HG02840 (cell line): ENCODE data around the gene NAP1L4.
"Not testable (repeated sequence)": the region's sequence is repeated elsewhere in the genome, so short reads cannot be mapped to it uniquely, and the experiment has no call there.

Experiments
- ATAC-seq: cut with Tn5 transposase; IDR thresholded peaks from one replicate; pipeline ENCODE4 v1.9.1; 2021; ENCODE audit warnings: mild to moderate bottlenecking, moderate library complexity, moderate number of reproducible peaks; ENCODE audit not compliant: unreplicated experiment, low FRiP score

NAP1L4 gene

GRCh38 chr11:2940147-2940920 lies 51.8 kb downstream of the NAP1L4 start:
- no peak for ATAC-seq

DNA sequence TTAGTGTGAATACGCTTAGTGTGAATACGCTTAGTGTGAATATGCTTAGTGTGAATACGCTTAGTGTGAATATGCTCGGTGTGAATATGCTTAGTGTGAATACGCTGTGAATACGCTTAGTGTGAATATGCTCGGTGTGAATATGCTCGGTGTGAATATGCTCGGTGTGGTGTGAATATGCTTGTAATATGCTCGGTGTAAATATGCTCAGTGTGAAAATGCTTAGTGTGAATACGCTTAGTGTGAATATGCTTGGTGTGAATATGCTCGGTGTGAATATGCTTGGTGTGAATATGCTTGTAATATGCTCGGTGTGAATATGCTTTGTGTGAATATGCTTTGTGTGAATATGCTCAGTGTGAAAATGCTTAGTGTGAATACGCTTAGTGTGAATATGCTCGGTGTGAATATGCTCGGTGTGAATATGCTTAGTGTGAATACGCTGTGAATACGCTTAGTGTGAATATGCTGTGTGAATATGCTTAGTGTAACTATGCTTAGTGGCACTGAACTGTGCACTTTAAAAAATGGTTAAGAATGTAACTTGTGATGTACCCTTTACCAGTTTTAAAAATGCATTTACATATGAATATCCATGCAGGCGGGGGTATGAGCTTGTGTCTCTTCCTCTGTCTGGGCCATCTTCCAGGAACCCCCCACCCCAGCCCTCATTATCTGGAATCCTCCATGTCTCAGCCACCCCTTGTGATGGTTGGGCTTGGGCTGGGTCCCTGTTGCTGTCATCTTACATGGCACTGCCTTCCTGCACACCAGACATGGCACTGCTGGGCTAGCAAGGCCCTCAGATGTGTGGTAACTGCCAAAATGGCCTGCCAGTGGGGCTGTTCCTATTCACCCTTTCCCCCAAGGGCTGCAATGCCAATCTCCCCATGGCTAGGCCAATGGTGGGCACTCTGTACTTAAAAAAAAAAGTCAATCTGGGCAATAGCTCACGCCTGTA lies 53.4 kb downstream of the NAP1L4 start:
- ATAC-seq, result not testable (repeated sequence)

DNA sequence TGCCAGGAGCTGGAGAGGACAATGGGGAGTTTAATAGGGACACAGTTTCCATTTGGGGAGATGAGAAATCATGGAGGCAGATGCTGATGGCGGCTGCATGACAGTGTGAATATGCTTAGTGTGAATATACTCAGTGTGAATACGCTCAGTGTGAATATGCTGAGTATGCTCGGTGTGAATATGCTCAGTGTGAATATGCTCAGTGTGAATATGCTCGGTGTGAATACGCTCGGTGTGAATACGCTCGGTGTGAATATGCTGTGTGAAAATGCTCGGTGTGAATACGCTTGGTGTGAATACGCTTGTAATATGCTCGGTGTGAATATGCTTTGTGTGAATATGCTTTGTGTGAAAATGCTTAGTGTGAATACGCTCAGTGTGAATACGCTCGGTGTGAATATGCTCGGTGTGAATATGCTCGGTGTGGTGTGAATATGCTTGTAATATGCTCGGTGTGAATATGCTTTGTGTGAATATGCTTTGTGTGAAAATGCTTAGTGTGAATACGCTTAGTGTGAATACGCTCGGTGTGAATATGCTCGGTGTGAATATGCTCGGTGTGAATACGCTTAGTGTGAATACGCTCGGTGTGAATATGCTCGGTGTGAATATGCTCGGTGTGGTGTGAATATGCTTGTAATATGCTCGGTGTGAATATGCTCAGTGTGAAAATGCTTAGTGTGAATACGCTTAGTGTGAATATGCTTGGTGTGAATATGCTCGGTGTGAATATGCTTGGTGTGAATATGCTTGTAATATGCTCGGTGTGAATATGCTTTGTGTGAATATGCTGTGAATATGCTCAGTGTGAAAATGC lies 54.3 kb downstream of the NAP1L4 start:
- not testable (repeated sequence) for ATAC-seq

DNA sequence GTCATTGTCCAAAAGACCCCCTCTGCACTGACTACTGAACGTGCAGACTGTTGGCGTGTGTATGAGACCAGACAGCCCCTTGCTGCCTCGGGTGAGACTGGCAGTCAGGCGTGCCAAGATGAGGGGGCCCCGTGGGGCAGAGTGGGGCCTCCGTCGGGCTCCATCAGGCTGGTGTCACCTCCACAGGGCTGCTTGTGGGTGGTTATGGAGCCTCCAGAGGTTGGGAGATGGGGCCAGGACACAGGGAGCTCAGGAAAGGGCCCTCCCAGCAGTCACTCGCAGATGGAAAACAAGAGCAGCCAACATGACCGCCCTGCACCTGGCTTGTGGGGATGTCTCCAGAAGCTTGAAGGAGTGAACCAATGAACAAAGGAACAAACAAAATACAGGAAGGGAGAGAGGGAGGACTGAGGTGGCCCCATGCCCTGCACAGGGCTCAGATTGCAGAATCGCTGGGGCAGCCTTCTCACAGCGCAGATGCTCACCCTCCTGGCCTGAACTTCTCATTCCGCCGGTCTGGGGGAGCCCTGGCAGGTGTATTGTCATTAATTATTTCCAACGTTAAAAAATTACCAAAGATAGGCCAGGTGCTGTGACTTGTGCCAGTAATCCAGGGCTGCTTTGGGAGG lies 57.4 kb downstream of the NAP1L4 start:
- ATAC-seq, result no peak

DNA sequence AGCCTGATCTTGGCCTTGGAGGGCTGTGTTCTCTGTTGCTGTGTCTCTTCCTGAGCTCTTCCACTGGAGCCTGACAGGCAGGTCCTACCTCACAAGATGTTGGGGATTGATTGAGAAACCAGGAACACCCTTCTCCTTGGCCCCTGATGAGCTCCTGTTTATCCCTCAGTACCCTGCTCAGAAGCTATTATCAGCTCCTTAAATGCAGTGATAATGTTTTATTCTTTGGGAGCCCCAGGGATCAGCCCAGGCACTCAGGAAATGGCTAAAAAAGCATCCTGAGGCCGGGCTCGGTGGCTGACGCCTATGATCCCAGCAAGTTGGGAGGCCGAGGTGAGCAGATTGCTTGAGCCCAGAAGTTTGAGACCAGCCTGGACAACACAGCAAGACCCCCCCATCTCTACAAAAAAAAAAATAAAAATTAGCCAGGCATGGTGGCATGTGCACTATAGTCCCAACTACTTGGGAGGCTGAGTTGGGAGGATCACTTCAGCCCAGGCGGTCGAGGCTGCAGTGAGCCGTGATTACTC lies 58.0 kb downstream of the NAP1L4 start:
- ATAC-seq, result no peak

DNA sequence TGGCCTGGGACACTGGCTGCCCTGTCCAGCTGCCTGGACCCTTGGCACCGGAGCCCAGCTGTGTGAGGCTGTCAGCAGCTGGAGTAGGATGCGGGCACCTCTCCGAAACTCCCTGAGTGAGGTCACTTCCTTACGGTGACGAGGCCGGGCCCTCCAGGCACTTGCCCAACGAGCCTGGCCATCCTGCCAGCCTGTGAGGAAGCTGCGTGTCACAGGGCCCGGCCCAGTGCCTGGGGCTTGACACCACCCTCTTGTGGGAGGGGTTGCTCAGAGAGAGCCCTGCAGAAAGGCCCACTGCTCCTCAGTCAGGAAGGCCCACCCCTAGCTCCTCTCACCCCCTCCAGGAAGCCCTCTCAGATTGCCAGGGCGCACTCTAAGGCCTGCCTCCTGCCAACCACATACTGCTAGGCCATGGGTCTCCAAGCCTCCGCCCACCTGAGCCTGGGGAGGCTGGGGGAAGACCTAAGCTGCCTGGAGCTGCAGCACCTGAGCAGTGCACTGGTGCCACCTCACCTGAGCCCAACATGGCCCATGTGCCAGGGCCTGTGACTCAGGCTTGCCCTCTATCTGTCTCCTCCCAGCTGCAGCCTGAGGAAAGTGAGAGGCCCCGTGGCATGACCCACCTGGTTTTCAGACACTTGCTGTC lies 58.6 kb downstream of the NAP1L4 start:
- no peak for ATAC-seq

GRCh38 chr11:2932850-2933251 lies 59.3 kb downstream of the NAP1L4 start:
- no peak for ATAC-seq

DNA sequence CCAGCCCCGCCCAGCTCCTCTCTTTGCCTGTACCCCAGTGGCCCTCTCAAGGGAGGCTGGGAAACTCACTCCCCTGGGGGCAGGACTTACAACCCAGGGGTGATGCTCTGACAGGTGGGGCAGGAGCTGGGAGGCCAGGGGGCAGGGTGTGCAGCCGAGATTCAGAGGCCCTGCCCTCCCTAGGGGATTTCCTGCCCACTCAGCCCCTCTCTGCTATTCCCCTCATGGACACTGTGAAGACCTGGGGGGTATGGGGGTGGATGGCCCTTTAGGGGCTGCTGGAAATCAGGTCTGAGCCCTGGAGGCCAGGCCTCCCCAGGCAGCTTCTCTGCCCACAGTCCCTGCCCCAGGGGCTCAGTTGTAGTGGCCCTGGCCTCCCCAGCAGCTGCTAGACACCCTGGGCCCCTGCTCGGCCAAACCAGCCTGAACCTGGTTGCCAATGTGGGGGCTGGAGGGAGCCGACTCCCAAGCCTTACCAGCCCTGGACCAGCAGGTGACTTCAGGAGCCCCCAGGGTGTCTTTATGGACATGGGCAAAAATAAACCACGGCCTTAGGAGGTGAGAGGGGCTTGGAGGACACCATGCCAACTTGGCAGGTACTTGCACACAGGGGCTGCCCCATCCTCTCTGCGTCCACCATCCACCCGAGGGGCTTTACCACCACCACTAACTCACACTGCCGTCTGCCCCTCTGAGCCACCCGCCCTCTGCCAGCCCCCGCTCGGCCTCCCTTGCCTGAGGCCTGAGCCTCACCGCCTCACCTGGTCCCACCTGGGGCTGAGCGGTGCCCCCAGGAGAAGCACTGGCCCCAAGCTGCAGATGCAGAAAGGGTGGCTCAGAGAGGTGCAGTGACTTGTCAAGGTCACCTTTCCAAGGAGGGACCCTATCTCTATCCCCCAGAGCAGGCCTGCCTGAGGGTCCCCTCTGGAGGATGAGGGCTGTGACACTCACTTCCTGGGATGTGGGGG lies 60.1 kb downstream of the NAP1L4 start:
- no peak for ATAC-seq

GRCh38 chr11:2931420-2931746 lies 60.7 kb downstream of the NAP1L4 start:
- ATAC-seq, result no peak

DNA sequence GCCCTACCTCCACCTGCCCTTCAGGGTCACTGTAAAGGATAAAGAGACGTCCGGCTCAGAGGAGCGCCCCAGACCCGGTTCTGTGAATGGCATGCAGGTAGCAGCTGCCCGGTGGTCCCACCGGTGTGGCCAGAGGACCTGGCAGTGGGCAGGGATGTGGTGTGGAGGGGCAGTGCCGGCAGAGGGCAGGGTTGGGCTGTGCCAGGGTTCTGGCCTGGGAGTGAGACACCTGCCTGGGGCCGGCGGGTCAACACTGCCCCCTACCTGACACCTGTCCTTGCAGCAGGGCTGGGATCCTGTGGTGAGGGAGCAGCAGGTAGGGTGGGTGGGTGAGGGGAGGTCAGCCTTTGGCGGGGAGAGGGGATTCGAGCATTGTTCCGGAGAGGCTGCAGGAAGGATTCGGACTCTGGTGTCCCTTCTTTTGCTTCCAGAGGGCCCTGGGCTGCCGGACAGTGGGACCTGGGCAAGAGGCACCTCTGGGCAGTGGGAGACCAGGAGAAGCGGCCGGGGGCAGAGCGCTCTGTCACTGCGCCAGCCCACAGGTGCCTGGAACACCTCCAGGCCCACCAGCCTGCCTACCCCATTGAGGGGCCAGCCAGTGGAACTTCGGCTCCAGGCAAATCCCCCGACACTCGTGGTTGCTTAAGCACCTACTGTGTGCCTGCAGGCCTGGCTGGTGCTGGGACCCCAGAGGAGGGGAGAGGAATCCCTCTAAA lies 61.3 kb downstream of the NAP1L4 start:
- ATAC-seq, result no peak

DNA sequence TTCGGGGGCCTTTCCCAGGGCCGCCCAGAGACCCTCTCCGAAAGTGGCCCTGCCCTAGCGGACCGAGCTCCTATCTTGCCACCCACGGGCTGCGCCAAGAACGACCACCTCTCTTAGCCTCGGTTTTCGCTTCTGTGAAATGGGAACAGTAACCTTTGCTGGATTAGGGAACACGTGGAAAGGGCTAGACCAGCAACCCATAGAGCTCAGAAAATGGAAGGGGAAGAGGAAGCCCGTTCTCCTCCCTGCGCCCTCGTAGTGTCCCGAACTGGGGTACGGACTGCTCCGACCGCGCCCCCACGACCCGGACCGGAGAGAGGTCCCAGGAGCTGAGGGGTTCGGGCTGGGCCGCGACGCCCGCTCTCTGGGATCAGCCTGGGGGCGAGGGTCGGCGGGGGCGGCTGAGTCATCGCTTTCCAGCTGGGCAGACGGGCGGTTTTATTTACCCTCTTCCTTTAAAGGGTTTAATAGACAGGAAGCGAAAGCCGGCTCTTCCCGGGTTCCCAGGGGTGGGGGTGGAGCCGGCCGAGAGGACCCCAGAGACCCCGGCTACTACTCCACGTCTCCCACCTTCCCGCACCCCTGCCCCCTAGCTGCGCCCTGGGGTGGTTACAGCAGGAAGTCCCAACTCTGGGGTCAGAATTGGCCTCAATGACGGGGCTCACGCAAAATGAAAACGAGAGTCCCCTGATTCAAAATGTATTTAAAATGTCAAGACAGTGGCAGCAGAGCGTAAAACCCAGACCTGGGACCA lies 62.0 kb downstream of the NAP1L4 start:
- no peak for ATAC-seq

GRCh38 chr11:2929531-2929949 lies 62.6 kb downstream of the NAP1L4 start:
- ATAC-seq, result no peak

GRCh38 chr11:2928605-2929530 lies 63.3 kb downstream of the NAP1L4 start, which contains the start of gene PHLDA2:
Gene PHLDA2 (minus strand): TSS chr11:2929420. CDS start chr11:2929364, 56 bp downstream.
- ATAC-seq, result no peak

DNA sequence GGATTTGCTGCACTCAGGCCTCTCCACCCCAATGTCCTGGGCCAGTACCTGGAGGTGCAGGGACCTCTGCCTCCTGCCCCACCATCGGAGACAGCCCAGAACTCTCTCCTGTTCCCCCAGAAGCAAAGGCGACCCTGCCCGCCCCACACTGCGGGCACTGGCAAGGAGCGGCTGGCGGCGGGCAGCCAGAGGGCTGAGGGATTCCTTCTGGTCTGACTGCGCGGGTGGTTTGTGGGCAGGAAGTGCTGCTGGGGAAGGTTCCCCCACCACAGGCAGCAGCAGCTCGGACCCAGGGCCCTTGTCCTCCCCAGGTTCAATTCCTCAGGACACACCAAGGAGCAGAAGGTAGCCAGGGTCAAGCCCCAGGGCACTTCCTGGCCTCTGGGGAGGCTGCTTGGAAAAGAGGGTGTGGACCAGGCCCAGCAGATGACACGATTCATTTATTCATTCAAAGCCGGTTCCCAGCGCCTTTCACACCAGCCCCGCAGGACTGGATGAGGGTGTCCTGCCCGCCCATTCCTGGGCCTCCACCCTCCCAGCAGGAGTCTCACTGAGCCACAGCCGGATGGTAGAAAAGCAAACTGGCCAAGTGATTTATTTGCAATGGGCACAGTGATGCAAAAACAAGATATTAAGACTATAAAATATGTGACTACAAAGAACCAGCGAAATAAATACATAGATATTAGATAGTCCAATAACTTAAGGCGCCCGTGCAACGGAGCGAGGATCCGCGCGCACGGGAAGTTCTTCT lies 64.1 kb downstream of the NAP1L4 start:
- ATAC-seq, result no peak

DNA sequence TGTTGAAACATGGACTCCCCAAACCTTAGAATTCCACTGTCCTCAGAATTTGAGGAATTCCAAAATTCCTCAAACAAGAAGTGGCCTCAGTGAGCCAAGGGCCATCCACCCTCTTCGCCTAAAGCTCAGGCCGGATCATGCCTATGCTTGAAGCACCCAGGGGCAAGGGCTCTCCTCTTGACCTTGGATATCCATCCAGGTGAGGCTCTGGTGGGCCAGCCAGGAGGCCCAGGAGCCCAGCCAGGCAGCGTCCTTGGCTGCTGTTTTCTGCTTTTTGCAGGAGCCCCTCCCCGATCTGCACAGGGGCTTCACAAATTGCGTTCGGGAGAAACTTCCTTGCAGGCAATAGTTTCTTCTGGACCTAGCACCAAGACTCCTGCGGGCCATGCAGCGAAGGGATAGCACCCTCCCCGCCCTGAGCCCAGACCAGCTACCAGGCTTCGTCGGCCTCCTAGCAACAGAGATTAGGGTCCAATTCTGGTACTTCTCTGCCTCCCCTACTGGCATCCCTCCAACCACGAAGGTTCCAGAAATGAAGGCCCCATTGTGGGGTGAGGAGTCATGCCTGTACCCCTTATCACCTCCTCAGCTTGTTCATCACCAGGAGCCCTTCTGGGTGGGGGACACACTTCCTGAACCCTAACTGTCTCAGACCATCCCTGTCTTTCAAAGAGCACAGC lies 64.9 kb downstream of the NAP1L4 start:
- ATAC-seq, result no peak
